NCI-H526 treated with DMSO at 0.1 percent for 48 hours (cell line): Measurements from ENCODE around the gene ABCC9.

Experiments used
- DNase-seq: peaks from one replicate; lab custom pipeline; 2025; lab: John Stamatoyannopoulos, UW

ABCC9 gene

GRCh38 chr12:21877293-21877982 lies 63.8 kb downstream of the ABCC9 start:
- DNase-seq = no peak

GRCh38 chr12:21865846-21866245 lies 75.4 kb downstream of the ABCC9 start:
- no peak for DNase-seq

- DNase-seq = no peak
Measured at GRCh38 chr12:21860534-21860933, 80.7 kb downstream of the ABCC9 start.

GRCh38 chr12:21860128-21860527 lies 81.1 kb downstream of the ABCC9 start:
- DNase-seq = no peak

- DNase-seq = no peak
Measured at GRCh38 chr12:21852251-21852650, 89.0 kb downstream of the ABCC9 start.

GRCh38 chr12:21851151-21851550 lies 90.1 kb downstream of the ABCC9 start:
- DNase-seq = no peak

GRCh38 chr12:21850419-21850818 lies 90.8 kb downstream of the ABCC9 start:
- DNase-seq = no peak

GRCh38 chr12:21849878-21850277 lies 91.3 kb downstream of the ABCC9 start:
- no peak for DNase-seq

GRCh38 chr12:21848192-21848591 lies 93.0 kb downstream of the ABCC9 start:
- no peak for DNase-seq

GRCh38 chr12:21843795-21844194 lies 97.4 kb downstream of the ABCC9 start:
- no peak for DNase-seq

GRCh38 chr12:21839776-21840175 lies 101.5 kb downstream of the ABCC9 start:
- no peak for DNase-seq

- no peak for DNase-seq
Measured at GRCh38 chr12:21837847-21838246, 103.4 kb downstream of the ABCC9 start.

- DNase-seq = no peak
Measured at GRCh38 chr12:21831791-21832344, 109.4 kb downstream of the ABCC9 start.

- no peak for DNase-seq
Measured at GRCh38 chr12:21828779-21829178, 112.4 kb downstream of the ABCC9 start.

- DNase-seq = no peak
Measured at GRCh38 chr12:21828136-21828775, 113.0 kb downstream of the ABCC9 start.

GRCh38 chr12:21827083-21827482 lies 114.1 kb downstream of the ABCC9 start:
- no peak for DNase-seq

GRCh38 chr12:21826618-21826910 lies 114.7 kb downstream of the ABCC9 start:
- no peak for DNase-seq

- DNase-seq = no peak
Measured at GRCh38 chr12:21825886-21826617, 115.2 kb downstream of the ABCC9 start.

- DNase-seq = no peak
Measured at GRCh38 chr12:21823581-21823980, 117.6 kb downstream of the ABCC9 start.

GRCh38 chr12:21819678-21820077 lies 121.5 kb downstream of the ABCC9 start:
- no peak for DNase-seq

GRCh38 chr12:21819236-21819635 lies 122.0 kb downstream of the ABCC9 start:
- no peak for DNase-seq

GRCh38 chr12:21818627-21819026 lies 122.6 kb downstream of the ABCC9 start:
- DNase-seq = no peak
